HG02759 (cell line): Measurements from ENCODE around the gene IGDCC3.

Experiments used
- ATAC-seq: cut with Tn5 transposase; IDR thresholded peaks from one replicate; pipeline ENCODE4 v1.9.1; 2021; ENCODE audit warnings: mild to moderate bottlenecking, moderate library complexity; ENCODE audit not compliant: unreplicated experiment

IGDCC3 gene

GRCh38 chr15:65389226-65389625 is 11.4 kb upstream of the IGDCC3 start:
- no peak for ATAC-seq

GRCh38 chr15:65388306-65389080 is 10.7 kb upstream of the IGDCC3 start:
- ATAC-seq, result no peak

- no peak for ATAC-seq
These were observed 9.1 kb upstream of the IGDCC3 start for GRCh38 chr15:65386886-65387285.

- ATAC-seq, result no peak
These were observed 8.6 kb upstream of the IGDCC3 start for GRCh38 chr15:65386376-65386775.

GRCh38 chr15:65385870-65386258 is 8.1 kb upstream of the IGDCC3 start:
- no peak for ATAC-seq

- peak; percentile 71 for ATAC-seq
These were observed 7.4 kb upstream of the IGDCC3 start for GRCh38 chr15:65384895-65385869.

- peak; percentile 29 for ATAC-seq
These were observed 6.7 kb upstream of the IGDCC3 start for GRCh38 chr15:65384505-65384894.

GRCh38 chr15:65383991-65384390 is 6.2 kb upstream of the IGDCC3 start:
- no peak for ATAC-seq

GRCh38 chr15:65383456-65383855 is 5.7 kb upstream of the IGDCC3 start:
- ATAC-seq, result no peak

GRCh38 chr15:65382921-65383320 is 5.1 kb upstream of the IGDCC3 start:
- no peak for ATAC-seq

GRCh38 chr15:65382146-65382491 is 4.3 kb upstream of the IGDCC3 start:
- ATAC-seq, result no peak

- no peak for ATAC-seq
These were observed 3.8 kb upstream of the IGDCC3 start for GRCh38 chr15:65381445-65382145.

GRCh38 chr15:65379986-65380385 is 2.2 kb upstream of the IGDCC3 start:
- ATAC-seq, result no peak

- ATAC-seq, result no peak
These were observed 462 bp downstream of the IGDCC3 start for GRCh38 chr15:65377105-65377975.

- no peak for ATAC-seq
These were observed 1.1 kb downstream of the IGDCC3 start for GRCh38 chr15:65376767-65377104.

GRCh38 chr15:65375871-65376607 is 1.8 kb downstream of the IGDCC3 start:
- no peak for ATAC-seq

- ATAC-seq, result no peak
These were observed 2.9 kb downstream of the IGDCC3 start for GRCh38 chr15:65374821-65375401.

- ATAC-seq, result no peak
These were observed 3.5 kb downstream of the IGDCC3 start for GRCh38 chr15:65374334-65374733.

GRCh38 chr15:65373163-65373651 is 4.6 kb downstream of the IGDCC3 start:
- no peak for ATAC-seq

GRCh38 chr15:65372787-65373067 is 5.1 kb downstream of the IGDCC3 start:
- ATAC-seq, result no peak
